ENCODE measurements around the gene BRD3.

BRD3 gene

DNA sequence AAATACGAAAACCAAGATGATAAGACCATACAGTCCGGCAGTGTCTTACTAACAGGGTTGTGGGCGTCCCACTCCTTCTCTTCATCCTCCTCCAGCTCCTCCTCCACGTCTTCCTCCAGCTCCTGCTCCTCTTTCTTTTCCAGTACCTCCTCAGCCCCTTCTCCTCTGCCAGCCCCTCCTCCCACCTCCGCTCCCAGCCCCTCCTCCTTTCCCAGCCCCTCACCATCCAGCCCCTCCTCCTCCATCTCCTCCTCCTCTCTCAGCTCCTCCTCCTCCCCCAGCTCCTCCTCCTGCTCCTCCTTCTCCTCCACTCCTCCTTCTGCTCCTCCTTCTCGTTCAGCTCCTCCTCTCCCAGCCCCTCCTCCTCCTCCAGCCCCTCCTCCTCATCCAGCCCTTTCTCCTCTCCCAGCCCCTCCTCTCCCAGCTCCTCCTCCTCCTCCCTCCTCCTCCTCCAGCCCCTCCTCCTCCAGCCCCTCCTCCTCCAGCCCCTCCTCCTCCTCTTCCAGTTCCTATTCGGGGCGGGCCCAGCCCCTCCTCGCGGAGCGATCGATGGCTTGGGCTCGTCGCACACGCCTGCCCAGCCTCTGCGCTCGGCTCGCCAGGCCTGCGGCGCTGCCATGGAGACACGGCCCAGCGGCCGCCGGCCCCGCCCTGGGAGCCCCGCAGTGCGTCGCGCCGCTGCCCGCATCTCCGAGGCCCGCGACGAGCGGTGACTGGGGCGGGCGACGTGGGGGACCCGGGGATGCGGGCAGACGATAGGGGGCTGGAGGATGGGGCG is 42.8 kb downstream of the BRD3 start, which contains the start of gene BRD3OS:
Gene BRD3OS (plus strand): TSS at position 654 of the 778 bp plus-strand sequence. CDS start 1,267 bp downstream, outside the sequence.
- Histone ChIP-seq H3K4me1 (ENCODE audit: insufficient read depth, insufficient read length) (peaks cover 11% of the 10 kb centered on the region), H3K9me3 (ENCODE audit: insufficient read depth, low read length) (no peaks in the 10 kb centered on the region), H3K36me3 (ENCODE audit: insufficient read depth, insufficient read length, low read length) (peaks cover 38% of the 10 kb centered on the region), H3K9ac (ENCODE audit: insufficient read length, low read depth) (peak within 1 kb of the TSS; percentile 79), H3K27me3 (ENCODE audit: insufficient read depth, insufficient read length) (no peaks in the 10 kb centered on the region), H3K4me3 (ENCODE audit: insufficient read length, low read depth) (peak within 1 kb of the TSS; percentile 70)
- DNase-seq (ENCODE audit: low read depth, low spot score): peak; percentile 99
- TF ChIP-seq YY1 (IDR thresholded peaks at IDR 0.05; ENCODE audit: insufficient read depth, insufficient read length) (no peak), ZNF274 (IDR thresholded peaks at IDR 0.05; ENCODE audit: low read depth, low read length) (no peak), SUZ12 (IDR thresholded peaks at IDR 0.05; ENCODE audit: extremely low read depth, insufficient read depth, insufficient read length) (no peak)

DNA sequence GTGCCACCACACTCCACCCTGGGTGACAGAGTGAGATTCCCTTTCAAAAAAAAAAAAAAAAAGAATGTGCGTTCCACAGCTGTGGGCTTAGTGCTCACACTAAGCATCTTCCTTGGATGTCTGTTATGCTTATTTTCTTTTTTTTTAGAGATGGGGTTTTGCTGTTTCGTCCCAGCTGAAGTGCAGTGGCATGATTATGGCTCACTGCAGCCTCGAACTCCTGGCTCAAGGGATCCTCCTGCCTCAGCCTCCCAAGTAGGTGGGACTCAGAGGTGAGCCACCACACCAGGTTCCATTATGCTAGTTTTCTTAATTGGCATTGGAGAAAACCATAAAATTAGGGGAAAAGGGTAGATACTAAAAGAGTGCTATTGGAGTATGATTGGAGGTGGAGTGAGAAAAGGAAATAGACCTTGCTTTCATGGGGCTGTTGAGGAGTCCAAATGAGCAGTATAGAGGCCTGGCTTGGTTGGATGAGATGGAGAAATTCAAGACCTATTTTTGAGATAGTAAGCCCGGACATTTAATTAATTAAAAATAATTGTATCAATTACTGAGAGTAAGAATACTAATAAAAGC is 43.5 kb downstream of the BRD3 start:
- DNase-seq (ENCODE audit: low read depth, low spot score): no peak
- peaks cover 5% of the 10 kb centered on the region; the same call in 1 of the 2 replicates for H3K9me3 ChIP-seq (ENCODE audit: insufficient read depth, low read length)
- H3K36me3 ChIP-seq (ENCODE audit: insufficient read depth, insufficient read length, low read length): peaks cover 32% of the 10 kb centered on the region
- H3K4me3 ChIP-seq (ENCODE audit: insufficient read length, low read depth): peak overlapping the region; percentile 15
- no peaks in the 10 kb centered on the region for H3K27me3 ChIP-seq (ENCODE audit: insufficient read depth, insufficient read length)
- TF ChIP-seq SUZ12 (IDR thresholded peaks at IDR 0.05; ENCODE audit: extremely low read depth, insufficient read depth, insufficient read length) (no peak), YY1 (IDR thresholded peaks at IDR 0.05; ENCODE audit: insufficient read depth, insufficient read length) (no peak), ZNF274 (IDR thresholded peaks at IDR 0.05; ENCODE audit: low read depth, low read length) (no peak)
- no peak overlapping the region for H3K9ac ChIP-seq (ENCODE audit: insufficient read length, low read depth)
- H3K4me1 ChIP-seq (ENCODE audit: insufficient read depth, insufficient read length): peaks cover 11% of the 10 kb centered on the region

DNA sequence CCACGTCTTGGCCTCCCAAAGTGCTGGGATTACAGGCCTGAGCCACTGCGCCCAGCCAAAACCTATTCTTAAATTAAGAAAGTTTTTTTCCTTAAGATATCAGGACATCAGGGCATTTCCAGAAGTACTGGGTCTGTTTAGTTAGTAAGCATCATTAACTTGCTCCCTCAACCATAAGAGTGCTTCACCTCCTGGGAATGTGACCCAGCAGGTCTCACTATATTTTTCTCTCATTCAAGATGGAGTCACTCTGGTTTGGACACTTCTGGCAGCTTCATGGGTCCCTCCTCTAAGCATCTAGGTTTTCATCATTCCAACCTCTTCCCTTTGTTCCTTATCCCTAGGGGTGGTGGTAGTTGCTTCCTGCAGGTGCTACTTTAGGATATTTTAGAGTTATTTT is 52.9 kb downstream of the BRD3 start:
- H3K27me3 ChIP-seq (ENCODE audit: insufficient read depth, insufficient read length): no peaks in the 10 kb centered on the region

DNA sequence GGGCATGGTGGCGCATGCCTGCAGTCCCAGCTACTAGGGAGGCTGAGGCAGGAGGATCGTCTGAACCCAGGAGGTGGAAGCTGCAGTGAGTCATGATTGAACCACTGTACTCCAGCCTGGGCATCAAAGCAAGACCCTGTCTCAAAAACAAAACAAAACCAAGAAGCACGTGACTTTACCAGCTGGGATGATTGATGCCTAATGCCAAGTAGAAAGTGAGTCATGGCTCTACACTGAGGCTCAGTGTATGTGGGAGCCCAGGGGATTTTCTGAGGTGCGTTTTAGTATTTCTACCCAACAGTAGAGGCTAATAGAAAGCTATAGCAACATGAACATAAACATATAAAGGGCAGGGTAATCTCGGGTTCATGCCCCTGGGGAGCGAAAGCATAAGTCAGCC is 56.4 kb downstream of the BRD3 start:
- peaks cover 17% of the 10 kb centered on the region; the same call in 1 of the 2 replicates for H3K9me3 ChIP-seq (ENCODE audit: insufficient read depth, low read length)
- no peak for TF ChIP-seq YY1 (IDR thresholded peaks at IDR 0.05; ENCODE audit: insufficient read depth, insufficient read length)
- no peak for TF ChIP-seq ZNF274 (IDR thresholded peaks at IDR 0.05; ENCODE audit: low read depth, low read length)
- no peak for TF ChIP-seq SUZ12 (IDR thresholded peaks at IDR 0.05; ENCODE audit: extremely low read depth, insufficient read depth, insufficient read length)
- H3K27me3 ChIP-seq (ENCODE audit: insufficient read depth, insufficient read length): no peaks in the 10 kb centered on the region

More for the DNA sequence above, 52.9 kb downstream of the BRD3 start:
- H3K9ac ChIP-seq (ENCODE audit: insufficient read length, low read depth): no peak overlapping the region
- no peaks in the 10 kb centered on the region for H3K4me1 ChIP-seq (ENCODE audit: insufficient read depth, insufficient read length)
- no peaks in the 10 kb centered on the region for H3K36me3 ChIP-seq (ENCODE audit: insufficient read depth, insufficient read length, low read length)
- no peak overlapping the region for H3K4me3 ChIP-seq (ENCODE audit: insufficient read length, low read depth)
- no peak for DNase-seq (ENCODE audit: low read depth, low spot score)
- H3K9me3 ChIP-seq (ENCODE audit: insufficient read depth, low read length): peaks cover 24% of the 10 kb centered on the region; the same call in 1 of the 2 replicates
- TF ChIP-seq YY1 (IDR thresholded peaks at IDR 0.05; ENCODE audit: insufficient read depth, insufficient read length) (no peak), ZNF274 (IDR thresholded peaks at IDR 0.05; ENCODE audit: low read depth, low read length) (no peak), SUZ12 (IDR thresholded peaks at IDR 0.05; ENCODE audit: extremely low read depth, insufficient read depth, insufficient read length) (no peak)

DNA sequence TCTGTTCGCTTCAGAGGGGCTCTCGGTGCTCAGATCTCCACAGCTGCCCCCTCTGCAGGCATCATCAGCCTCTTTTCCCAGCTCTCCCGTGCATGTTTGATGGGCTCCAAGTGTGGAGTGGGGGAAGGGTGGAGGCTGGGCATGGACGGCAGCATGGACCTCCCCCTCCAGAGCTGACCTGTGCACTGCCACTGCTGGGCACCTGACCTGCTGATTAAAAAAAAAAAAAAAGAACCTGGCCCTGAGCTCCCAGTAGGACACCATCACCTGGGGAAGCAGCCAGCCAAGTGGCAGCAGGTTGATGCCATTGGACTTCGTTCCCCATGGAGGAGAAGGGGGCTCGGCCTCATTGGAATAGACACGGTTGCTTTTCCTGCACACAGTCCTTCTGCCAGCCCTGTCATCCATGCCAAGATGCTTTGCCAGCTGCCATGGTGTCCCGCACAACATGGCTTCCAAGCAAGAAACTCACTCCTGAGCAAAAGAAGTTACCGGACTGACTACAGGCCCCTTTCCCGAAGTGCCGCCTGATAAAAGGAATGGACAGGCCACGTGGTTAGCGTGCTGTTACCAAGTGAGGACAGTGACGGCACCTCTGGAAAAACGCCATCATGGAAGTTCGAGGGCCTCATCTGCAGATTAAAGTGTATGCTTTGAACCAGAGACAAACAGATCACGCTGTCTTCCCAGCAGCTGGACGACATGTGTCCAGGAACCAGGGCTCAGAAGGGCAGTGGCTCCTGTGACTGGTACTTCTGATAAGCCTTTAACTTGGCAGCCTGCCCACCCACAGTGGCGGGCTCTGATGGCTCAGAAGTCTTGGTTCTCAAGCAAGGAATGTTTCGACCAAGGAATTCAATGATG is 57.3 kb downstream of the BRD3 start:
- TF ChIP-seq SUZ12 (IDR thresholded peaks at IDR 0.05; ENCODE audit: extremely low read depth, insufficient read depth, insufficient read length) (no peak), YY1 (IDR thresholded peaks at IDR 0.05; ENCODE audit: insufficient read depth, insufficient read length) (no peak), ZNF274 (IDR thresholded peaks at IDR 0.05; ENCODE audit: low read depth, low read length) (no peak)
- Histone ChIP-seq H3K27me3 (ENCODE audit: insufficient read depth, insufficient read length) (no peaks in the 10 kb centered on the region), H3K36me3 (ENCODE audit: insufficient read depth, insufficient read length, low read length) (no peaks in the 10 kb centered on the region), H3K4me1 (ENCODE audit: insufficient read depth, insufficient read length) (no peaks in the 10 kb centered on the region), H3K9ac (ENCODE audit: insufficient read length, low read depth) (no peak overlapping the region), H3K9me3 (ENCODE audit: insufficient read depth, low read length) (peaks cover 17% of the 10 kb centered on the region; the same call in 1 of the 2 replicates), H3K4me3 (ENCODE audit: insufficient read length, low read depth) (no peak overlapping the region)
- DNase-seq (ENCODE audit: low read depth, low spot score): no peak

More for the DNA sequence above, 56.4 kb downstream of the BRD3 start:
- H3K4me3 ChIP-seq (ENCODE audit: insufficient read length, low read depth): no peak overlapping the region
- no peaks in the 10 kb centered on the region for H3K4me1 ChIP-seq (ENCODE audit: insufficient read depth, insufficient read length)
- DNase-seq (ENCODE audit: low read depth, low spot score): no peak
- H3K36me3 ChIP-seq (ENCODE audit: insufficient read depth, insufficient read length, low read length): no peaks in the 10 kb centered on the region
- no peak overlapping the region for H3K9ac ChIP-seq (ENCODE audit: insufficient read length, low read depth)

DNA sequence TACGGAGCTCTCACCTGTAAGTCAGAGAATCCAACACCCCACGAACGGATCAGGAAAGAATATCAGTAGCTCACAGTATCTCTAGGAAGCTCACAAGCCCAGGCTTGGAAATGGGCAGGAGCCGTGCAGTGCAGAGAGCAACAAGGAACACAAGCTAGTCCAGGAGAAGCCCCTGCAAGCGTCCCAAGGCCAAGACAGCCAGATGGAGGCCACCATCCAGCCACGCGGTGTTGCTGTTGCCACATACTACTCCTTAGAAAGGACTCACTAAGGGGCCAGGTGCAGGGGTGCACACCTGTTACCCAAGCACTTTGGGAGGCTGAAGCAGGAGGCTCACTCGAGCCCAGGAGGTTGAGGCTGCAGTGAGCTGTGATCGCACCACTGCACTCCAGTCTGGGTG is 60.3 kb downstream of the BRD3 start:
- Histone ChIP-seq H3K9ac (ENCODE audit: insufficient read length, low read depth) (no peak overlapping the region), H3K4me3 (ENCODE audit: insufficient read length, low read depth) (no peak overlapping the region), H3K36me3 (ENCODE audit: insufficient read depth, insufficient read length, low read length) (no peaks in the 10 kb centered on the region), H3K27me3 (ENCODE audit: insufficient read depth, insufficient read length) (no peaks in the 10 kb centered on the region), H3K4me1 (ENCODE audit: insufficient read depth, insufficient read length) (no peaks in the 10 kb centered on the region), H3K9me3 (ENCODE audit: insufficient read depth, low read length) (peaks cover 7% of the 10 kb centered on the region; the same call in 1 of the 2 replicates)
- TF ChIP-seq YY1 (IDR thresholded peaks at IDR 0.05; ENCODE audit: insufficient read depth, insufficient read length): no peak
- no peak for TF ChIP-seq SUZ12 (IDR thresholded peaks at IDR 0.05; ENCODE audit: extremely low read depth, insufficient read depth, insufficient read length)
- TF ChIP-seq ZNF274 (IDR thresholded peaks at IDR 0.05; ENCODE audit: low read depth, low read length): no peak
- DNase-seq (ENCODE audit: low read depth, low spot score): no peak
